Loucy (cell line): Measurements from ENCODE around the gene LRRK1.

ENCODE experiments used
- H2AFZ ChIP-seq: fragments of 200-600 bp; sonication (generic); 2 replicates; pipeline ENCODE4 v1.6.0; 2016; ENCODE audit warnings: antibody characterized with exemption, mild to moderate bottlenecking, low read length, moderate library complexity
- H3F3A ChIP-seq: fragments of 200-600 bp; 2 replicates; pipeline ENCODE4 v1.6.0; 2016; ENCODE audit warnings: antibody characterized with exemption, low read depth, mild to moderate bottlenecking
- H3K27me3 ChIP-seq: fragments of 200-600 bp; sonication (generic); 2 replicates; pipeline ENCODE4 v1.6.1; 2014; ENCODE audit warnings: low read length, mild to moderate bottlenecking; ENCODE audit not compliant: insufficient read depth, poor library complexity, severe bottlenecking
- H3K36me3 ChIP-seq: fragments of 200-600 bp; sonication (generic); 2 replicates; pipeline ENCODE4 v1.6.1; 2016; ENCODE audit warnings: low read length; ENCODE audit not compliant: insufficient read depth
- H3K4me1 ChIP-seq: fragments of 200-600 bp; sonication (generic); 2 replicates; pipeline ENCODE4 v1.5.1; 2014; ENCODE audit warnings: low read length, mild to moderate bottlenecking; ENCODE audit not compliant: insufficient read depth, poor library complexity, severe bottlenecking
- H3K4me2 ChIP-seq: fragments of 200-600 bp; sonication (generic); 2 replicates; pipeline ENCODE4 v1.6.0; 2014; ENCODE audit warnings: antibody characterized with exemption, low read length, low read depth, mild to moderate bottlenecking; ENCODE audit not compliant: poor library complexity, severe bottlenecking
- H3K4me3 ChIP-seq: fragments of 200-600 bp; sonication (generic); 2 replicates; pipeline ENCODE4 v1.5.1; 2014; ENCODE audit warnings: low read length, mild to moderate bottlenecking, mixed read lengths; ENCODE audit not compliant: poor library complexity, severe bottlenecking
- H3K79me2 ChIP-seq: fragments of 200-600 bp; sonication (generic); 2 replicates; pipeline ENCODE4 v1.6.1; 2014; ENCODE audit warnings: low read length; ENCODE audit not compliant: insufficient read depth
- H3K9ac ChIP-seq: fragments of 200-600 bp; sonication (generic); 2 replicates; pipeline ENCODE4 v1.6.0; 2014; ENCODE audit warnings: mild to moderate bottlenecking, low read depth, low read length, moderate library complexity; ENCODE audit not compliant: poor library complexity, severe bottlenecking
- H3K9me2 ChIP-seq: fragments of 200-600 bp; sonication (generic); replicated peaks from 2 replicates; pipeline ENCODE4 v1.6.1; 2016; ENCODE audit warnings: low read depth, low read length, mixed read lengths
- H3K9me3 ChIP-seq: fragments of 200-600 bp; sonication (generic); 2 replicates; pipeline ENCODE4 v1.6.1; 2014; ENCODE audit warnings: mild to moderate bottlenecking, antibody characterized with exemption, low read length, low read depth; ENCODE audit not compliant: insufficient read depth
- H4K20me1 ChIP-seq: fragments of 200-600 bp; sonication (generic); 2 replicates; pipeline ENCODE4 v1.6.0; 2014; ENCODE audit warnings: antibody characterized with exemption, low read length, mild to moderate bottlenecking; ENCODE audit not compliant: insufficient read depth, poor library complexity, severe bottlenecking
- CTCF ChIP-seq: fragments of 200-600 bp; sonication (generic); conservative IDR thresholded peaks from 2 replicates; pipeline ENCODE4 v1.5.1; 2014; ENCODE audit warnings: mild to moderate bottlenecking, antibody characterized with exemption, low read length
- EZH2phosphoT487 ChIP-seq: fragments of 200-600 bp; IDR thresholded peaks from 2 replicates; pipeline ENCODE4 v1.6.1; 2018; ENCODE audit warnings: antibody characterized with exemption, mild to moderate bottlenecking, moderate library complexity, borderline replicate concordance

Gene LRRK1

GRCh38 chr15:101026656-101027272 is 107.6 kb downstream of the LRRK1 start:
- H3K4me2 ChIP-seq = no peak overlapping the region
- H3K4me3 ChIP-seq = no peak overlapping the region
- H2AFZ ChIP-seq = no peak overlapping the region
- no peaks in the 10 kb centered on the region for H3K36me3 ChIP-seq
- TF ChIP-seq EZH2phosphoT487 (no peak), CTCF (no peak)
- no peaks in the 10 kb centered on the region for H3K9me2 ChIP-seq
- no peaks in the 10 kb centered on the region for H3K79me2 ChIP-seq
- H3K27me3 ChIP-seq = no peaks in the 10 kb centered on the region
- H3F3A ChIP-seq = no peaks in the 10 kb centered on the region
- H3K4me1 ChIP-seq = peaks cover 5% of the 10 kb centered on the region
- H4K20me1 ChIP-seq = no peaks in the 10 kb centered on the region
- no peaks in the 10 kb centered on the region for H3K9me3 ChIP-seq
- H3K9ac ChIP-seq = no peak overlapping the region

- TF ChIP-seq CTCF (no peak), EZH2phosphoT487 (no peak)
- H3K4me2 ChIP-seq = no peak overlapping the region
- H3K9ac ChIP-seq = no peak overlapping the region
- no peaks in the 10 kb centered on the region for H3K36me3 ChIP-seq
- H3K4me3 ChIP-seq = no peak overlapping the region
- H3K79me2 ChIP-seq = no peaks in the 10 kb centered on the region
- H4K20me1 ChIP-seq = no peaks in the 10 kb centered on the region
- H3K9me2 ChIP-seq = no peaks in the 10 kb centered on the region
- no peak overlapping the region for H2AFZ ChIP-seq
- H3K4me1 ChIP-seq = peaks cover 5% of the 10 kb centered on the region
- H3K9me3 ChIP-seq = no peaks in the 10 kb centered on the region
- H3K27me3 ChIP-seq = no peaks in the 10 kb centered on the region
- H3F3A ChIP-seq = no peaks in the 10 kb centered on the region
Observed at GRCh38 chr15:101027273-101027901, 108.2 kb downstream of the LRRK1 start.

- Histone ChIP-seq H3K4me3 (no peak overlapping the region), H3K27me3 (no peaks in the 10 kb centered on the region), H3K9ac (no peak overlapping the region), H3F3A (no peaks in the 10 kb centered on the region), H3K9me3 (no peaks in the 10 kb centered on the region), H4K20me1 (no peaks in the 10 kb centered on the region), H2AFZ (no peak overlapping the region), H3K4me1 (peaks cover 5% of the 10 kb centered on the region), H3K4me2 (no peak overlapping the region), H3K9me2 (no peaks in the 10 kb centered on the region), H3K79me2 (no peaks in the 10 kb centered on the region), H3K36me3 (no peaks in the 10 kb centered on the region)
- no peak for TF ChIP-seq CTCF
- no peak for TF ChIP-seq EZH2phosphoT487
Observed at GRCh38 chr15:101027920-101028319, 108.8 kb downstream of the LRRK1 start.
